ENCODE results near the gene ZNF107.

Gene ZNF107

DNA sequence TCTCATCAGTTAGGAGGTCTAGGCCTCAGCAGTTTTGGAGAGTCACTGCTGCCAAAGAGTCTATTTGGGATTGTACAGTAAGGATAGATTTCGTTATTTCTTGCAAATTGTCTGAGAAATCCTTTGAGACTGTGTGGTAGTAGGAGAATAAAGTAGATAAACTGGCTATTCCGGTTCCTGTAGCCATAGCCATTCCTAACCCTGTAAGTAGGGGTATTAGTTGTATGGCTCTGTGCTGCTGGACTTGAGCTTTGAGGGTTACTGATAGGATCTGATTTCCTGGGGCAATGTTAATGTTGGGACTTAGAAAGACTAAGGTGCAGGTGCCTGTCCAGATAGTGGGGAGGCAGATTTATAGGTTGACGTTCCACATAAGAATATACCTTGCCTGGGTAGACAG, 92.2 kb downstream of the ZNF107 start:
- H3K4me3 ChIP-seq (ENCODE audit: low read depth, low read length) = no peak overlapping the region
- TF ChIP-seq, protein P1, sequence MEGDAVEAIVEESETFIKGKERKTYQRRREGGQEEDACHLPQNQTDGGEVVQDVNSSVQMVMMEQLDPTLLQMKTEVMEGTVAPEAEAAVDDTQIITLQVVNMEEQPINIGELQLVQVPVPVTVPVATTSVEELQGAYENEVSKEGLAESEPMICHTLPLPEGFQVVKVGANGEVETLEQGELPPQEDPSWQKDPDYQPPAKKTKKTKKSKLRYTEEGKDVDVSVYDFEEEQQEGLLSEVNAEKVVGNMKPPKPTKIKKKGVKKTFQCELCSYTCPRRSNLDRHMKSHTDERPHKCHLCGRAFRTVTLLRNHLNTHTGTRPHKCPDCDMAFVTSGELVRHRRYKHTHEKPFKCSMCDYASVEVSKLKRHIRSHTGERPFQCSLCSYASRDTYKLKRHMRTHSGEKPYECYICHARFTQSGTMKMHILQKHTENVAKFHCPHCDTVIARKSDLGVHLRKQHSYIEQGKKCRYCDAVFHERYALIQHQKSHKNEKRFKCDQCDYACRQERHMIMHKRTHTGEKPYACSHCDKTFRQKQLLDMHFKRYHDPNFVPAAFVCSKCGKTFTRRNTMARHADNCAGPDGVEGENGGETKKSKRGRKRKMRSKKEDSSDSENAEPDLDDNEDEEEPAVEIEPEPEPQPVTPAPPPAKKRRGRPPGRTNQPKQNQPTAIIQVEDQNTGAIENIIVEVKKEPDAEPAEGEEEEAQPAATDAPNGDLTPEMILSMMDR (IDR thresholded peaks at IDR 0.05; ENCODE audit: borderline replicate concordance, insufficient read depth, low read depth, low read length) = no peak

Measured in GM12875 (cell line).